ENCODE results near the gene RPLP2. TPM values are rescaled to one million over a fixed set of nuclear protein-coding genes. Genes with fewer than 3 reads are reported as not detected.

Gene RPLP2
- total RNA-seq, 1 experiment from 2014 or later, result 2,582 TPM

- 0 out of 2 replicates have a peak, but pooled peaks have one; percentile 7 for TF ChIP-seq ARID4B (CRISPR knock-in tag; IDR thresholded peaks at IDR 0.05; ENCODE audit: borderline replicate concordance)
- TF ChIP-seq MYBL2 (CRISPR knock-in tag; IDR thresholded peaks at IDR 0.05), result 0 out of 2 replicates have a peak, but pooled peaks have one; percentile 83
- no peak for TF ChIP-seq ZBTB21 (CRISPR knock-in tag; IDR thresholded peaks at IDR 0.05; ENCODE audit: borderline replicate concordance)
- TF ChIP-seq E2F5 (CRISPR knock-in tag; IDR thresholded peaks at IDR 0.05), result 0 out of 2 replicates have a peak, but pooled peaks have one; percentile 21
- 0 out of 2 replicates have a peak, but pooled peaks have one; percentile 33 for TF ChIP-seq SMAD3 (CRISPR knock-in tag; IDR thresholded peaks at IDR 0.05; ENCODE audit: borderline replicate concordance)
Measured at GRCh38 chr11:797296-798092, 12.3 kb upstream of the RPLP2 start (continued).

DNA sequence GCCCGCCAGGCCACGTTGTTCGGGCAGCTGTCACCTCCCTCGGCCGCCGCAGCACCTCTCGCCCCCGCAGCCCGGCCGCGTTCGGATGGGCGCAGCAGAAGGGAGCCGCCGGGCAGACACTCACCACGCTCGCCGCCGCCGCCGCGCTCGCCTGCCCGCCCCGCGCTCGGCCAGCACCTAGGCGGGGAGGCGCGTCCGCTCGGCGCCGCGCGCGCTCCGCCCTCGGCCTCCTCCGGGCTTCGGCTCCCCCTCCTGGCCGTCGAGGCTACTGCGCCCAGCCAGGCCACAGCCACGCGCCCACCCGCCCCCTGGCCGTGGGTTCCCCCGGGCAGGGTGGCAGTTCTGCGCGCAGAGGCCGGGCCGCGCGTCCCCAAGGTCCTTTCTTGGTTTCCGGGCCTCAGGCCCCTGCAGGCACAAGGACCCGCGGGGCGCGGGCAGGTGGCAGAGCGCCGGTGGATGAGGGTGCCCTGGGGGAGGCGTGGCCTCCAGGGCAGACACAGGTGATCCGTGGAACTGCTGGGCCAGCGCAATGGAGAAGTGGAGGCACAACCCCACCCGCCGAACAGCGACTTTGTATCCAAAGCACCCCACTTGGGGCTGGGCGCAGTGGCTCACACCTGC lies 11.6 kb upstream of the RPLP2 start, which contains the start of gene SLC25A22:
Gene SLC25A22, minus strand, starts transcription at position 189 of the 621 bp plus-strand sequence. CDS start 3,275 bp downstream, outside the sequence.
- Mint-ChIP-seq H3K4me1 (peaks cover 13% of the 10 kb centered on the region), H3K27me3 (ENCODE audit: low read depth) (no peaks in the 10 kb centered on the region), H3K36me3 (no peaks in the 10 kb centered on the region), H3K27ac (no peak within 1 kb of the TSS), H3K9me3 (no peaks in the 10 kb centered on the region), H3K4me3 (peak within 1 kb of the TSS; percentile 76)
- peak; percentile 70 for ATAC-seq
- CTCF ChIA-PET, result interaction anchor here (2.1 kb wide), 1 partner anchor 14 kb away, joined by 13 read pairs; no protein-coding TSS in a partner anchor
- peak; percentile 85 for DNase-seq (ENCODE audit: low spot score)
- POLR2A ChIA-PET, result interaction anchor here (0.7 to 1.3 kb wide), 2 partner anchors 21 to 201 kb away, joined by 3 read pairs; partner anchors contain the start of gene GATD1
- peak; percentile 90 for TF ChIP-seq HMGXB4 (CRISPR knock-in tag; IDR thresholded peaks at IDR 0.05)
- TF ChIP-seq JUN (CRISPR knock-in tag; IDR thresholded peaks at IDR 0.05), result no peak
- TF ChIP-seq, protein P1, sequence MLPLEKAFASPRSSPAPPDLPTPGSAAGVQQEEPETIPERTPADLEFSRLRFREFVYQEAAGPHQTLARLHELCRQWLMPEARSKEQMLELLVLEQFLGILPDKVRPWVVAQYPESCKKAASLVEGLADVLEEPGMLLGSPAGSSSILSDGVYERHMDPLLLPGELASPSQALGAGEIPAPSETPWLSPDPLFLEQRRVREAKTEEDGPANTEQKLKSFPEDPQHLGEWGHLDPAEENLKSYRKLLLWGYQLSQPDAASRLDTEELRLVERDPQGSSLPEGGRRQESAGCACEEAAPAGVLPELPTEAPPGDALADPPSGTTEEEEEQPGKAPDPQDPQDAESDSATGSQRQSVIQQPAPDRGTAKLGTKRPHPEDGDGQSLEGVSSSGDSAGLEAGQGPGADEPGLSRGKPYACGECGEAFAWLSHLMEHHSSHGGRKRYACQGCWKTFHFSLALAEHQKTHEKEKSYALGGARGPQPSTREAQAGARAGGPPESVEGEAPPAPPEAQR (CRISPR knock-in tag; IDR thresholded peaks at IDR 0.05), result no peak
- TF ChIP-seq, protein P2, sequence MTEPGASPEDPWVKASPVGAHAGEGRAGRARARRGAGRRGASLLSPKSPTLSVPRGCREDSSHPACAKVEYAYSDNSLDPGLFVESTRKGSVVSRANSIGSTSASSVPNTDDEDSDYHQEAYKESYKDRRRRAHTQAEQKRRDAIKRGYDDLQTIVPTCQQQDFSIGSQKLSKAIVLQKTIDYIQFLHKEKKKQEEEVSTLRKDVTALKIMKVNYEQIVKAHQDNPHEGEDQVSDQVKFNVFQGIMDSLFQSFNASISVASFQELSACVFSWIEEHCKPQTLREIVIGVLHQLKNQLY (CRISPR knock-in tag; IDR thresholded peaks at IDR 0.05), result no peak
- TF ChIP-seq ZNF138 (CRISPR knock-in tag; conservative IDR thresholded peaks at IDR 0.05), result no peak
- TF ChIP-seq, protein P3, sequence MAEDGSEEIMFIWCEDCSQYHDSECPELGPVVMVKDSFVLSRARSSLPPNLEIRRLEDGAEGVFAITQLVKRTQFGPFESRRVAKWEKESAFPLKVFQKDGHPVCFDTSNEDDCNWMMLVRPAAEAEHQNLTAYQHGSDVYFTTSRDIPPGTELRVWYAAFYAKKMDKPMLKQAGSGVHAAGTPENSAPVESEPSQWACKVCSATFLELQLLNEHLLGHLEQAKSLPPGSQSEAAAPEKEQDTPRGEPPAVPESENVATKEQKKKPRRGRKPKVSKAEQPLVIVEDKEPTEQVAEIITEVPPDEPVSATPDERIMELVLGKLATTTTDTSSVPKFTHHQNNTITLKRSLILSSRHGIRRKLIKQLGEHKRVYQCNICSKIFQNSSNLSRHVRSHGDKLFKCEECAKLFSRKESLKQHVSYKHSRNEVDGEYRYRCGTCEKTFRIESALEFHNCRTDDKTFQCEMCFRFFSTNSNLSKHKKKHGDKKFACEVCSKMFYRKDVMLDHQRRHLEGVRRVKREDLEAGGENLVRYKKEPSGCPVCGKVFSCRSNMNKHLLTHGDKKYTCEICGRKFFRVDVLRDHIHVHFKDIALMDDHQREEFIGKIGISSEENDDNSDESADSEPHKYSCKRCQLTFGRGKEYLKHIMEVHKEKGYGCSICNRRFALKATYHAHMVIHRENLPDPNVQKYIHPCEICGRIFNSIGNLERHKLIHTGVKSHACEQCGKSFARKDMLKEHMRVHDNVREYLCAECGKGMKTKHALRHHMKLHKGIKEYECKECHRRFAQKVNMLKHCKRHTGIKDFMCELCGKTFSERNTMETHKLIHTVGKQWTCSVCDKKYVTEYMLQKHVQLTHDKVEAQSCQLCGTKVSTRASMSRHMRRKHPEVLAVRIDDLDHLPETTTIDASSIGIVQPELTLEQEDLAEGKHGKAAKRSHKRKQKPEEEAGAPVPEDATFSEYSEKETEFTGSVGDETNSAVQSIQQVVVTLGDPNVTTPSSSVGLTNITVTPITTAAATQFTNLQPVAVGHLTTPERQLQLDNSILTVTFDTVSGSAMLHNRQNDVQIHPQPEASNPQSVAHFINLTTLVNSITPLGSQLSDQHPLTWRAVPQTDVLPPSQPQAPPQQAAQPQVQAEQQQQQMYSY (CRISPR knock-in tag; IDR thresholded peaks at IDR 0.05), result no peak
- no peak for TF ChIP-seq ZNF396 (CRISPR knock-in tag; IDR thresholded peaks at IDR 0.05; ENCODE audit: borderline replicate concordance)
- no peak for TF ChIP-seq PRRX2 (CRISPR knock-in tag; IDR thresholded peaks at IDR 0.05)
- 0 out of 2 replicates have a peak, but pooled peaks have one; percentile 6 for TF ChIP-seq ZNF671 (CRISPR knock-in tag; IDR thresholded peaks at IDR 0.05)
- TF ChIP-seq, protein P4, sequence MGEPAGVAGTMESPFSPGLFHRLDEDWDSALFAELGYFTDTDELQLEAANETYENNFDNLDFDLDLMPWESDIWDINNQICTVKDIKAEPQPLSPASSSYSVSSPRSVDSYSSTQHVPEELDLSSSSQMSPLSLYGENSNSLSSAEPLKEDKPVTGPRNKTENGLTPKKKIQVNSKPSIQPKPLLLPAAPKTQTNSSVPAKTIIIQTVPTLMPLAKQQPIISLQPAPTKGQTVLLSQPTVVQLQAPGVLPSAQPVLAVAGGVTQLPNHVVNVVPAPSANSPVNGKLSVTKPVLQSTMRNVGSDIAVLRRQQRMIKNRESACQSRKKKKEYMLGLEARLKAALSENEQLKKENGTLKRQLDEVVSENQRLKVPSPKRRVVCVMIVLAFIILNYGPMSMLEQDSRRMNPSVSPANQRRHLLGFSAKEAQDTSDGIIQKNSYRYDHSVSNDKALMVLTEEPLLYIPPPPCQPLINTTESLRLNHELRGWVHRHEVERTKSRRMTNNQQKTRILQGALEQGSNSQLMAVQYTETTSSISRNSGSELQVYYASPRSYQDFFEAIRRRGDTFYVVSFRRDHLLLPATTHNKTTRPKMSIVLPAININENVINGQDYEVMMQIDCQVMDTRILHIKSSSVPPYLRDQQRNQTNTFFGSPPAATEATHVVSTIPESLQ (CRISPR knock-in tag; IDR thresholded peaks at IDR 0.05), result no peak
- no peak for TF ChIP-seq NR3C1 (CRISPR knock-in tag; conservative IDR thresholded peaks at IDR 0.05; ENCODE audit: low read depth)
- TF ChIP-seq TEAD4 (CRISPR knock-in tag; IDR thresholded peaks at IDR 0.05), result no peak
